COLO668 (cell line): ENCODE data around the gene CFHR5.
"Not testable (repeated sequence)": the region's sequence is repeated elsewhere in the genome, so short reads cannot be mapped to it uniquely, and the experiment has no call there.

Experiments used
- DNase-seq: peaks from one replicate; lab custom pipeline; 2025; ENCODE audit not compliant: unreplicated experiment; lab: John Stamatoyannopoulos, UW

The CFHR5 gene

DNA sequence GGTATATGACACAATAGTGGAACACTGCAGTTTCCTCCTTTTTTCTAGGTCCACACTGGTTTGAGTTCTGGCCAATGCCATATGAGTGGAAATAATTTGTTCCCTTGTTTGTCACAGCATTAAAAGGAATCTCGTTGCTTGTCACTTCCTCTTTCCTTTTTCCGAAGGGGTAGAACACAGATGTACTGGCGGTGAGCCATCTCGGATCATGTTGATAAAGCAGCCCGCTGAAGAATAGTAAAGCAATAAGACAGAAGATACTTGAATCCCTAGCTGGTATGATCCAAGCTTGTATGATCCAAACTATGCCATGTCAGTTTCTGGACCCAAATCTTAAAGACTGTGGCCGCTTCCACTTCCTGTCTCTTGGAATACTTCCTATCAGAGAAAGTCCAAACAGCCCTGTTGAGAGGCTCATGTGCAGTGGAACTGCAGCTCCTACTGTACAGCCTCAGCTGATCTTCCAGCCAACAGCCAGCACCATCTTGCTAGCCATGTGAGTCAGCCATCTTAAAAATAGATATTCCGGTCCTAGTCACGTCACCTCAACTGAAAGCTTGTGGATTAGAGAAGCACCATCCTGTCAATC is 40.3 kb downstream of the CFHR5 start:
- no peak for DNase-seq

DNA sequence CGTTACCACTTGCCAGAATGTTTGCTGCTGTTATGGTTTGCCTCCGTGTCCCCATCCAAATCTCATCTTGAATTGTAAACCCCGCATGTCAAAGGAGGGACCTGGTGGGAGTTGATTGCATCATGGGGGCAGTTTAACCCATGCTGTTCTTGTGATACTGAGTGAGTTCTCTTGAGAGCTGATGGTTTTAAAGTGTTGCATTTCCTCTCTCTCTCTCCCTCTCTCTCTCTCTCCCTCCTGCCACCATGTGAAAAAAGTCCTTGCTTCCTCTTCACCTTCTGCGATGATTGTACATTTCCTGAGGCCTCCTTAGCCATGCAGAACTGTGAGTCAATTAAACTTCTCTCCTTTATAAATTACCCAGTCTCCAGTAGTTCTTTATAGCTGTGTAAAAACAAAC is 44.4 kb downstream of the CFHR5 start:
- no peak for DNase-seq

DNA sequence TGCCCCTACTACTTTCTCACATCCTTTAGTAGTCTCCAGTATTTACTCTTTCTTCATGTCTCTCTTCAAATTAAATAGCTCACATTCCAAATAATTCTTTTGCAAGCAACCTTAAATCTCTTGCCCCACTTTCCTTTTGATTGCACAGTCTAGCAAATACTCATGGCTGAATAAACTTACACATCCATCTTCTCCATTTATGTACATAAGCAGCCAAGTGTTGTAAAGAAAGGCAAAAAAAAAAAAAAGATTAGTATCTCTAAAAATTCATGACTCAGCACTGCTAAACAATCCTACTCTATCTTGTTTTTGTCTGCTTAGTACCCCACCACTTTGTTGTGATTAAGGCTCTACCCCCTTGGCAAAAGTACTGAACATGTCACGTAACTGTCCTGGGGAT is 47.1 kb downstream of the CFHR5 start:
- no peak for DNase-seq

DNA sequence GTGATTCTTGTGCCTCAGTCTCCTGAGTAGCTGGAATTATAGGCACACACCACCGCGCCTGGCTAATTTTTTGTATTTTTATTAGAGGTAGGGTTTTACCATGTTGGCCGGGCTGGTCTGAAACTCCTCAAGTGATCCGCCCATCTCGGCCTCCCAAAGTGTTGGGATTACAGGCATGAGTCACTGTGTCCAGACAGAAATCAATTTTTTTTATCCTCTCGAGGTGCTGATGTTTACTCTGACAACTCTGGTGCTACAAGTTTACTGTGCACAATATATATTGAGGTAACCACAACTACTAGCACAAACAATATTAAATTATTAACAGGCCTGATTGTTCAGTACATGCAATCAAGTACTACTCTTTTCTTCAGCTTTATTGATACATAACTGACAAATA is 50.0 kb downstream of the CFHR5 start:
- peak; percentile 45 for DNase-seq

DNA sequence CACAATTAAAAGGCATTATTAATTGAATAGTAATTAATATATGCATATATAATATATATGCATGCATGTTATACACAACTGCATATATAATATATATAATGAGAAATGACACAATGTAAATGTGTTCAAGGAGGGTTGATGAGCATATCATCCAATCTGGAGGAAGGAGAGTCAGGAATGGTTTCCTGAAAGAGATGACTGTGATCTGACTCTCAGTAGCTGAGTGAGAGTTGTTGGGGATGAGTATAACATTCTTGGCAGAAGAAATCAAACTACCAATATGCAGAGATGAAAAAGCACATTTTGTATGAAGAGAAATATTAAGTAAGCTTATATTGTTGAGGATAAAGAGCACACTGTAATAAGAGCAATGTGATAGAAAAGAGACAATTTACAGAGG is 52.4 kb downstream of the CFHR5 start:
- no peak for DNase-seq

DNA sequence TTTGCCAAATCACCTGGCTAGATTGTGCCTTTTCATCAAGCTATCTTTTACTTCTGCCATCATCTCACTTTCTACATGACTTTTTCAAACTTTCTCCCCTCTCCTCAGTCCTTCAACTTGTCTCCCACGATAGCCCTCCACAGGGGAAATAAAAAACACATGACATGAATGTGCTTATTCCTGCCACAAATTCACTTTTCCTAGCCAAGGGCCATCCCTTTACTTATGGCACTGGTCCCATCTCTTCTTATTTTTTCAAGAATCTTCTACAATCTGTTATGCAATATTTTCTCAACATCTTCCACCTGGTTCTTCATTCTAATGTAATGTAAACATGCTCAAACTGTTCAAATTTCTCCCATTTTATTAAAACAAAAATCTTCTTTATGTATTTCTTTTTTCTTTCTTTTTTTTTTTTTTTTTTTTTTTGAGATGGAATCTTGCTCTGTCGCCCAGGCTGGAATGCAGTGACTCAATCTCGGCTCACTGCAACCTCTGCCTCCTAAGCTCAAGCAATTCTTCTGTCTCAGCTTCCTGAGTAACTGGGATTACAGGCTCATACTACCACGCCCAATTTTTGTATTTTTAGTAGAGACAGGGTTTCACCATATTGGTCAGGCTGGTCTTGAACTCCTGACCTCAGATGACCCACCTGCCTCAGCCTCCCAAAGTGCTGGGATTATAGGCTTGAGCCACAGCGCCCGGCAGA is 57.4 kb downstream of the CFHR5 start:
- DNase-seq, result not testable (repeated sequence)

DNA sequence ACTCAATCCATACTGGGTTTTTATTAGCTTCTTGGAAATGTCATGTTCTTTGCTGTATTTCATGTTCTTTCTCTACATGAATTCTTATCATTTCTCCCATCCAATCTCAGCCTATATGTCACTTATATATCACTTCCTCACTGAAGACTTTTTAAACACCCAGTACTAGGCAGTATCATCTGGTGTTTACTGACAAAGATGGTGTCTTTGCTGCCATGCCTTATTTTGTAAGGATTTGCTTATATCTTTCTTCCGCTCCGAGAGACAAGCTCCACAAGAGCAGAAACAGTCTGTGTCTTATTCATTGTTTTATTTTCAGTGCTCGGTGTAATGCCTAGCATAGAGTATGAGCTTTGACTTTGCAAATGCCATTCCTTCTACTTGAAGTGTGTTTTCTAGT is 59.5 kb downstream of the CFHR5 start:
- no peak for DNase-seq

DNA sequence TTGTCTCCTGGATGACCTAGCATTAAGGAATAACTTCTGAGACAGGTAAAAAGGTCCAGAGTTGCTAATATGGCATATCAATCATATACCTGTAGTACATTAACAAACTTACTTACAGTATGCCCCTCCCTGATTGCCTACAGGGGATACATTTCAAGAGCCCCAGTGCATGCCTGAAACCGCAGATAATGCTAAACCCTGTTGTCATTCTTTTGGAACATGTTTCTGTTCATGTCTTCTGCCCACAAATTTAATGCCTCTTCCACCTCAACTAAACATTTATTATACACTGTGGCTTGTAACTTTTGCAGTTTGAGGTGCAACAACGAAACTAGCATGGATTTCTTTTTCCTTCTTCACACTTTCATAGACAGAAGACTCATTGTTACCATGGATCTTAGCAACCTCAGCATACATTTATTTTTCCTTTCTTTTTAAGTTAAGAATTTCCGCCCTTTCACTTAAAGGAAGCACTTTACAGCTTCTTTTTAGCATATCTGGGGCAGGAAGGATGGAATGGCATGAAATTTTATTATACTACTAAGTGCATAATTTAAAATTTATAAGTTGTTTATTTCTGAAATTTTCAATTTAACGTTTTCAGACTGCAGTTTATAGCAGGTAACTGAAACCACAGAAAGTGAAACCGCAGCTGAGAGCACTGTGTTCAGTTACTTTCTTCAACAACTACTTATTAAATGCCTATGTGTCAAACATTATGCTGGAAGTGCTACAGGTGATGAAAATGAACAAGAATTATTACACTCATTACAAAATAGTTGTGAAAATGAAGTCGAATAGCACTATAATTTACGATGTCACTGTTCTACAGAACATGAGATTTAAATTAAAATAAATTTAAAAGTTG is 64.4 kb downstream of the CFHR5 start:
- no peak for DNase-seq

DNA sequence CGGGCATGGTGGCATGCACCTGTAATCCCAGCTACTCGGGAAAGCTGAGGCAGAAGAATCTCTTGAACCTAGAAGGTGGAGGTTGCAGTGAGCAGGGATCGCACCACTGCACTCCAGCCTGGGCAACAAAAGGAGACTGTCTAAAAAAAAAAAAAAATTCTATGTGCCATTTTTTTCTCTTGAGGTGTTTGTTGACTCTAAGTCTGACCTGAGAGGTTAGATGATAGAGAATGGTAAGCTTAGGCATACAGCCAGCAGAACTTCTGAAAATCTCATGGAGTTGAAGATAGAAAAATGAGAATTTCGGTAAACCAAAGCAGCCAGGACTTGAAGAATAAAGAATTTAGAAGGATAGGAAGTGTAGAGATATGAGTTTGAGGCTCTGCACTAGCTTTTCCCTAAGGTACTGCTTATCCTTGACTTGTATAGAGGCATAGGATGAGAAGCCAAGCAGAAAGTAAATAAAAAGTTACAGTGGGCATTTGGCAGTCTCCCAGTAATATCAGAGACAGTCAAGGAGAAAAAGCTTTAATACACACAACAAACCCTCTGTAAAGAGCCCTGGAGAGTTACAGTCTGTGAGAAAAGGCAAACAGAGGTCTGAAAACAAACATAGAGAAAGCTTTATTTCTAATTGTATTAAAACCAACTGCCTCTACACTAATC is 65.5 kb downstream of the CFHR5 start:
- DNase-seq, result no peak

DNA sequence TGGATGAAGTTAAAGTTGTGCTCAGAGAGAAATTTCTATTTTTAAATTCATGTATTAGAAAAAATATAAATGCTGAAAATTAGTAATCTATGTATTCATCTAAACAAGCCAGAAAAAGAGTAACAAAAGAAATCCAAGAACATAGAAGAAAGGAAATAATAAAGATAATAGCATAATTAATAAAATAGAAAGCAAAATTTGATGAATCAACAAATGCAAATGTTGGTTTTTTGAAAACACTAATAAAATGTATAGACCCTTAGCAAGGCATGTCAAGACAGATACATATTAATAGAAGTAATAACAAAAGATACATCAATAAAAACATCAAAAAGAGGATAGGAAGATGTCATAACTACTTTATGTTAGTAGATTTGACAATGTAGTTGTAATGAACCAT is 71.7 kb downstream of the CFHR5 start:
- DNase-seq, result no peak
